Inferior parietal cortex (tissue), 1 donor: ENCODE data around the gene NMUR1.
A peak's percentile ranks its signal among the peaks of the same experiment; 100 is the strongest.

Source experiments
- DNase-seq: peaks from one replicate; pipeline ENCODE4 v3.0.0-alpha.2; 2016; ENCODE audit errors: extremely low spot score

Gene NMUR1

DNA sequence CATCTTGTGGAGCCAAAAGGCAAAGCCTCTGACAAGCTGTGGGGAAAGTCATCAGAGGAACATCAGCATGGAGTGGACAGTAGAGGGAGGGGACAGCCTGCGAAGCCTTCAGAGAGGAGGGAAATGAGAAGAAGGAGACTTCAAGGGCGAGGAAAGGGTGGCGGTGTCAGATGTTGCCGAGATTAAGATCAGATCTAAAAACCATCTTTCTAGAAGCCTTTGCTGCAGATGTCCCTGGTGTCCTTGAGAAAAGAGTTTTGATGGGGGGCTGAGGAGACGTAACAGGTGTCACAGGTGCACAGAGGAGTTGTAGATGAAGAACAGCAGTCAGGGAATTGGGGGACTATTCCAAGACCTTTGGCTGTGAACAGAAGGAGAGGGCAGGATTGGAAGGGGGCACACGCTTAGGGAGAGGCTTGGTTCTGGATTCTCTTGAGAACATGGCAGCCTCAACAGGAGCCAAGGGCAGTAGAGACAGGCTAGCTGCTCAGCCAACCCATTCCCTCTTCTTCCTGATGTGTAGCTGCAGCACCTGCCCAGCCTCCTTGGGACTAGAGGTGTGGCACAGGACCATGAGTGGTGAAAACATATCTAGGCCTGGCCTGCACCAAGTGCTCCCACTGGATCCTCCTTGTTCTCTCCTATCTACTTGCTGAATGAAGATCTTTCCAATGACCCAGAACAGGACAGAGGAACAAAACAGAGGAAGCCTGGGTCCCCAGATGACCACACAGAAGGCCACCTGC lies 43.2 kb downstream of the NMUR1 start:
- no peak for DNase-seq

DNA sequence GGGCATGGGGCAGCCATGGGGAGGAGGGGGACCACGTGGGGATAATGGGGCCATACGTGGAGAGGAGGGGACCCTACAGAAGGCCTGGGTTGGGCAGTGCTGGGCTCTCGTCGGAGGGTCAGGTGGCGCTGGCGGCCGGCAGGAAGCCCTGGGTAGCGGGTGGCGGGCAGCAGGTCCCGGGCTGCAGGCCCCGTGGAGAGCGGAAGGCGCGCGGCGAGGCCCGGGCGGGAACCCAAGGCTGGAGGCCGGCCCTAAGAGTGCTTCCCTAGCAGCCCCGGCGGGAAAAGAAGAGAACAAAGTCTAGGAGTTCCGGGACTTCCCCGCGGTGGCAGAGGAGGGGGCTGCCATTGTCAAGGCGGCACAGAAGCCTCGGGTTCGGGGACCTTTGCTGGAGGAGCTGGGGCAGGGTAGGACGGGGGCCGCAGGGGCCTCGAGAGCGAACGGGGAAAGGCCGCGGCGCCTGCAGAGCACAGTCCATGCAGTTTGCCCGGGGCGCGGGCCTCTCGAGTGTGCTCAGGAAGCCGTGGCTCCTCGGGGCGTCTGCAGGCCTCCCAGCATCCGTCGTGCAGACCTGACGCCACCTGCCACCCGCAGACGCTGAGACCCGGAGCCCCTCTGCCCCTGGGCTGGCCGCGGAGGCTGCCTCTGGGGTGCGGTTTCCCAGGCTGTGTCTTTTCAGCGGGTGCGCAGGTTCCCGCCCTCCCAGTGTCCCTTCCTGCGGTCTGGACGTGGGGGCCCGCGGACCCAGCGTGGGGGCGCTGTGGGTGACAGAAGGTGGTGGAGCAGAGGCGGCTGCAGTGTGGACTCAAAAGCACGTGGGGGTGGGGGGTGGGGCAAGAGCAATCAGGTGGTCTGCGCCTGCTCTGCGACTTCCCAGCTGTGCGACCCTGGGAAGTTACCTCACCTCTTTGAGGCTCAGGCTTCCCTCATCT lies 46.6 kb downstream of the NMUR1 start:
- no peak for DNase-seq

DNA sequence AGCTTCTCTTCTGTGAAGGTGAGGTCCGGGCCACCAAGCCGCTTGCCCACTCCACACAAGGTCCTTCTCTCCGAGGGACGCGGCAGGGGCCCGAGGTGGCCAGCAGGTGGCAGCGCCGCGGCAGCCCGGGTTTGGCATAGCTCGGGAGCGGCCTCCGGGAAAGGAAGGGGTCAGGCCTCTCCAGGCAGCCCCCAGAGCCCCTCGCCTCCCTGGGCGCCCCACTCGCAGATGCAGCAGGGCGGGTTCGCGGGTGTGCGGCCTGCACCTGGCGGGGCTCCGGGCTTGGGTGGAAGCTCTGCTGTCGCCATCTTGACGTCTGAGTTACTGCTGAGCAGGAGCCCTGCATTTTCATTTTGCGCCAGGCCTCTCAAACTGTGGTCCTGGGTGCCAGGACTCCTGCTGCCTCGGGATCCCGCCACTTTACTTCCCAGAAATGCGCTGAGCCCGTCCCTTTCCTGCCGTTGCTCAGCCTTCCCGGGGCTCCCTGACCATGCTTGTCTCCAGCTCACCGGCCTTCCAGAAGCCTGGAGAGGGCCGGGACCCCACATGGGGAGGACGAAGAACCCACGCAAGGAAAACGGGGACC lies 47.3 kb downstream of the NMUR1 start:
- DNase-seq, result peak; percentile 62

DNA sequence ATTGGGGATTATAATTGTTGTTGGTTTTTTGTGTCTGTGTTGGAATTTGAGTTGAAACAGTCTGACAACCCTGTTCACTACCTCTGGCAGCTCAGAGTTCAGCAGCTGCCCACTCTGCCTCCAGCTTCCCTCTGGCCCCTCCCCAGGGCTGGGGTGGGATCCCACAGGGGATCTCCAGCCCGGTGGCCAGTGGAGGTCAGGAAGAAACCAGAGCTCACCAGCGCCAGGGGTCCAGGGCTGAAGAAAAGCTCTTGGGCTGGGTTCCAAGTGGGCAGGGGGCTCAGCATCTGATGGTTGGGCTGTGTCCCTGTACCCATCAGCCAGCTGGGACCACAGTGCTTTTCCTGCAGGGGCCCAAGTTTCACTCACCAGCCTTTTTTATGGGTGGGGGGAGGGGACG lies 49.5 kb downstream of the NMUR1 start:
- DNase-seq, result no peak

DNA sequence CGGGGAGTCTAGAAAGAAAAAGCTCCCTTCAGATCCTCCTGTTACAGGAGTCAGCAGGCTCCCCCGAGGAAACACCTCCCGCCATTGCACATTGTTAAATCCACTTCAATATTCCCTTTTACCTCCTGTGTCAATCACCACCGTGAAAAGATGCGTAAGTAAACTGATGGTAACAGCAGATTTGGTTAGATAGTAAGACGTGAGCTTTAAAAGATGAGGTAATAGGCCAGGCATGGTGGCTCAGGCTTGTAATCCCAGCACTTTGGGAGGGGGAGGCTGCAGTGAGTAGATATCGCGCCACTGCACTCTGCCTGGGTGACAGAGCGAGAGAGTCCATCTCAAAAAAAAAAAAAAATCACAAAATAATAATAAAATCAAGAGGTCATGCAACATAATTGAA lies 50.8 kb downstream of the NMUR1 start:
- DNase-seq, result no peak

DNA sequence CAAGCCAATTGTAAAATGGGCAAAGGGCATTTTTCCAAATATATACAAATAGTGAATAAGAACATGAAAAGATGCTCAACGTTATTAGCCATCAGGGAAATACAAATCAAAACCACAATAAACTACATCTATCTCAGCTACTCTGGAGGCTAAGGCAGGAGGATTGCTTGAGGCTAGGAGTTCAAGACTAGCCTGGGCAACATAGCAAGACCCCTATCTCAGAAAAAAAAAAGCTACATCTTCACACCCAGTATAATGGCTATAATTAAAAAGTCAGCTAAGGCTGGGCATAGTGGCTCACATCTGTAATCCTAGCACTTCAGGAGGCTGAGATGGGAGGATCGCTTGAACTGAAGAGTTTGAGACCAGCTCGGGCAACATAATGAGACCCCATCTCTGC lies 53.3 kb downstream of the NMUR1 start:
- no peak for DNase-seq

DNA sequence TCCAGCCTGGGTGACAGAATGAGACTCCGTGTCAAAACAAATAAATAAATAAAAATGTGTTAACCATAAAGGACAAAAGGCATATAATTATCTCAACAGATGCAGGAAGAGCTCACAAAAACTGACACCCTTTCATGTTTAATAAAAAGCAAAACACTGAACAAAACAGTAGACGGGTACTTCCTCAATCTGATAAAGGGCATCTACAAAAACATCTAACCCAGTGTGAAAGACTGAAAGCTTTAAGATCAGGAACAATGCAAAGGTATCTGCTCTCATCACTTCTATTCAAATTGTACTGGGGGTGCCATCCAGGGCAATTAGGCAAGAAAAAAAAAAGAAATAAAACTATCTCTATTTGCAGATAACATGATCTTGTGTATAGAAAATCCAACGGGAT lies 54.3 kb downstream of the NMUR1 start:
- DNase-seq, result no peak
